AG09319 (cell line): ENCODE results near the gene VAT1.

Source experiments
- DNase-seq: peaks from one replicate; pipeline ENCODE4 v3.0.0-alpha.2; 2010; ENCODE audit warnings: low read depth; ENCODE audit errors: extremely low read depth
- CTCF ChIP-seq: IDR thresholded peaks from 2 replicates; pipeline ENCODE4 v1.5.1; 2011; ENCODE audit warnings: low read depth, mild to moderate bottlenecking, inconsistent platforms, low read length, moderate library complexity

Gene VAT1

GRCh38 chr17:43018932-43019331, 3.3 kb downstream of the VAT1 start:
- TF ChIP-seq CTCF, result no peak
- DNase-seq, result no peak

- DNase-seq, result no peak
- no peak for TF ChIP-seq CTCF
Measured at GRCh38 chr17:43018008-43018853, 4.0 kb downstream of the VAT1 start.

- no peak for DNase-seq
- no peak for TF ChIP-seq CTCF
Measured at GRCh38 chr17:43016216-43016615, 6.0 kb downstream of the VAT1 start.

- no peak for TF ChIP-seq CTCF
- DNase-seq, result no peak
Measured at GRCh38 chr17:43015579-43015978, 6.6 kb downstream of the VAT1 start.

- no peak for DNase-seq
- no peak for TF ChIP-seq CTCF
Measured at GRCh38 chr17:43014649-43015542, 7.3 kb downstream of the VAT1 start.

- no peak for DNase-seq
- TF ChIP-seq CTCF, result no peak
Measured at GRCh38 chr17:43014020-43014648, 8.1 kb downstream of the VAT1 start.
